Caco-2 (cell line): ENCODE measurements around the gene BCAS3. TPM values are rescaled to one million over a fixed set of nuclear protein-coding genes. Genes with fewer than 3 reads are reported as not detected.

ENCODE experiments used
- BruUV-seq: library from RNA; stranded (reverse); fragments of 400-500 nt; replicated peaks from 2 replicates; lab custom pipeline; 2021; lab: Mats Ljungman, UMichigan
- CTCF ChIA-PET: fragments of 300-600 bp; sonication (Branson Sonifier 250); formaldehyde crosslinking; loops from one replicate; lab custom pipeline; 2022; ENCODE audit warnings: antibody characterized with exemption; lab: Charles Lee
- POLR2A ChIA-PET: fragments of 300-600 bp; sonication (Branson Sonifier 250); formaldehyde crosslinking; loops from one replicate; lab custom pipeline; 2022; ENCODE audit warnings: antibody characterized with exemption; lab: Charles Lee
- DNase-seq, 2 experiments: peaks; one replicate each; pipeline versions ENCODE4 v3.0.0 to v3.0.0-alpha.2; 2020 to 2022
- H3K27me3 ChIP-seq: replicated peaks from 2 replicates; pipeline ENCODE4 v1.6.0; 2011; ENCODE audit warnings: low read length; ENCODE audit not compliant: control insufficient read depth, insufficient read depth
- H3K36me3 ChIP-seq: 2 replicates; pipeline ENCODE4 v1.5.1; 2011; ENCODE audit warnings: low read length; ENCODE audit not compliant: control insufficient read depth, insufficient read depth
- H3K4me1 ChIP-seq: fragments of 250-450 bp; sonication (Bioruptor Pico); 2 replicates; pipeline ENCODE4 v1.5.1; 2020; ENCODE audit warnings: mild to moderate bottlenecking
- H3K4me3 ChIP-seq: 2 replicates; pipeline ENCODE4 v1.5.1; 2011; ENCODE audit warnings: low read depth, mild to moderate bottlenecking, control low read depth, low read length
- H3K9me3 ChIP-seq: fragments of 250-450 bp; sonication (Bioruptor Pico); 2 replicates; pipeline ENCODE4 v1.5.1; 2020; ENCODE audit warnings: mild to moderate bottlenecking, moderate library complexity
- H3K27ac Mint-ChIP-seq: one replicate; pipeline ENCODE4 v1.8.0; 2022; ENCODE audit warnings: mixed read lengths; ENCODE audit not compliant: unreplicated experiment
- H3K27me3 Mint-ChIP-seq: one replicate; pipeline ENCODE4 v1.8.0; 2022; ENCODE audit warnings: mixed read lengths; ENCODE audit not compliant: insufficient read depth, unreplicated experiment
- H3K36me3 Mint-ChIP-seq: one replicate; pipeline ENCODE4 v1.8.0; 2022; ENCODE audit warnings: mild to moderate bottlenecking, mixed read lengths; ENCODE audit not compliant: insufficient read depth, unreplicated experiment
- H3K4me1 Mint-ChIP-seq: one replicate; pipeline ENCODE4 v1.8.0; 2022; ENCODE audit warnings: low read depth, mixed read lengths; ENCODE audit not compliant: unreplicated experiment
- H3K4me3 Mint-ChIP-seq: one replicate; pipeline ENCODE4 v1.8.0; 2022; ENCODE audit warnings: mild to moderate bottlenecking, moderate library complexity, mixed read lengths; ENCODE audit not compliant: unreplicated experiment
- H3K9me3 Mint-ChIP-seq: one replicate; pipeline ENCODE4 v1.8.0; 2022; ENCODE audit warnings: mixed read lengths; ENCODE audit not compliant: unreplicated experiment
- CTCF ChIP-seq, 2 experiments: fragments of 200-600 bp in 1 of 2; IDR thresholded peaks; 1 replicate in 1 of 2; 2 replicates in 1 of 2; pipeline versions ENCODE4 v1.5.1 to v1.8.0; 2011 to 2022; ENCODE audit warnings: antibody characterized with exemption in 1 of 2, control low read depth in 1 of 2, inconsistent platforms in 1 of 2, low read depth in 1 of 2, low read length in 1 of 2, mild to moderate bottlenecking in 1 of 2, moderate library complexity in 1 of 2; ENCODE audit not compliant: insufficient read depth in 1 of 2, severe bottlenecking in 1 of 2, unreplicated experiment in 1 of 2
- intact Hi-C: fragments of 100-400 bp; cut with micrococcal nuclease; formaldehyde crosslinking; loops from one replicate; pipeline ENCODE4 v1.10.0; 2022; ENCODE audit not compliant: unreplicated experiment
- total RNA-seq: library from RNA; stranded (reverse); gene quantifications from 2 replicates; pipeline ENCODE4 v1.2.3, GENCODE V29; 2022

Gene BCAS3
- total RNA-seq, 1 experiment from 2014 or later, result 44.1 TPM

- Histone ChIP-seq H3K27me3 (no peaks in the 10 kb centered on the region), H3K4me1 (peaks cover 12% of the 10 kb centered on the region), H3K9me3 (no peaks in the 10 kb centered on the region), H3K4me3 (no peak overlapping the region), H3K36me3 (no peaks in the 10 kb centered on the region)
- ChIA-PET CTCF (no interaction called here), POLR2A (no interaction called here)
- H3K9me3 Mint-ChIP-seq, result no peaks in the 10 kb centered on the region
- no peaks in the 10 kb centered on the region for H3K36me3 Mint-ChIP-seq
- no peak for DNase-seq
- no peak overlapping the region for H3K4me3 Mint-ChIP-seq
- H3K27ac Mint-ChIP-seq, result no peak overlapping the region
- TF ChIP-seq CTCF (IDR thresholded peaks at IDR 0.05; ENCODE audit: insufficient read depth in 1 of 2, low read depth in 1 of 2, low read length in 1 of 2, severe bottlenecking in 1 of 2, unreplicated experiment in 1 of 2), result no peak
- BruUV-seq, result no TSS peak
- H3K4me1 Mint-ChIP-seq, result peaks cover 11% of the 10 kb centered on the region
- intact Hi-C loops, result no loop called here
- no peaks in the 10 kb centered on the region for H3K27me3 Mint-ChIP-seq
Measured at GRCh38 chr17:61214753-61215152, 537.1 kb downstream of the BCAS3 start.

- TF ChIP-seq CTCF (IDR thresholded peaks at IDR 0.05; ENCODE audit: insufficient read depth in 1 of 2, low read depth in 1 of 2, low read length in 1 of 2, severe bottlenecking in 1 of 2, unreplicated experiment in 1 of 2), result no peak
- Mint-ChIP-seq H3K4me1 (peaks cover 13% of the 10 kb centered on the region), H3K9me3 (no peaks in the 10 kb centered on the region), H3K36me3 (no peaks in the 10 kb centered on the region), H3K4me3 (no peak overlapping the region), H3K27me3 (no peaks in the 10 kb centered on the region), H3K27ac (no peak overlapping the region)
- H3K27me3 ChIP-seq, result no peaks in the 10 kb centered on the region
- ChIA-PET POLR2A (no interaction called here), CTCF (interaction anchor here (0.6 kb wide), 1 partner anchor 13 kb away, joined by 4 read pairs; no protein-coding TSS in a partner anchor)
- no peaks in the 10 kb centered on the region for H3K9me3 ChIP-seq
- no peak overlapping the region for H3K4me3 ChIP-seq
- DNase-seq, result no peak
- intact Hi-C loops, result no loop called here
- BruUV-seq, result no TSS peak
- H3K4me1 ChIP-seq, result peaks cover 13% of the 10 kb centered on the region
- H3K36me3 ChIP-seq, result no peaks in the 10 kb centered on the region
Measured at GRCh38 chr17:61216066-61216465, 538.4 kb downstream of the BCAS3 start.

- intact Hi-C loops, result no loop called here
- Mint-ChIP-seq H3K9me3 (no peaks in the 10 kb centered on the region), H3K36me3 (no peaks in the 10 kb centered on the region), H3K27me3 (no peaks in the 10 kb centered on the region), H3K4me1 (peaks cover 13% of the 10 kb centered on the region), H3K27ac (no peak overlapping the region), H3K4me3 (no peak overlapping the region)
- POLR2A ChIA-PET, result no interaction called here
- Histone ChIP-seq H3K9me3 (no peaks in the 10 kb centered on the region), H3K4me1 (peaks cover 17% of the 10 kb centered on the region), H3K4me3 (no peak overlapping the region), H3K36me3 (no peaks in the 10 kb centered on the region), H3K27me3 (no peaks in the 10 kb centered on the region)
- no TSS peak for BruUV-seq
- CTCF ChIA-PET, result interaction anchor here (0.6 kb wide), 2 partner anchors 15 to 244 kb away, joined by 3 to 10 read pairs; no protein-coding TSS in a partner anchor
- no peak for TF ChIP-seq CTCF (IDR thresholded peaks at IDR 0.05; ENCODE audit: insufficient read depth in 1 of 2, low read depth in 1 of 2, low read length in 1 of 2, severe bottlenecking in 1 of 2, unreplicated experiment in 1 of 2)
- DNase-seq, result no peak
Measured at GRCh38 chr17:61217878-61218437, 540.3 kb downstream of the BCAS3 start.
